Body of pancreas (tissue), 4 donors: ENCODE measurements around the gene PDE11A.

Experiments
- POLR2A ChIP-seq, 3 donors: fragments of 450-650 bp; IDR thresholded peaks; one replicate each; pipeline ENCODE4 v1.6.1; 2016; ENCODE audit warnings: antibody characterized with exemption in 3 of 3, mild to moderate bottlenecking in 2 of 3
- TF ChIP-seq, protein P1 (sequence below), 7 experiments: fragments of 450-650 bp in 4 of 7; fragments of 200-600 bp in 3 of 7; sonication (generic) in 3 of 7; IDR thresholded peaks; one replicate each; pipeline ENCODE4 v1.5.1; 2016 to 2019; ENCODE audit warnings: antibody characterized with exemption in 7 of 7

DNA sequence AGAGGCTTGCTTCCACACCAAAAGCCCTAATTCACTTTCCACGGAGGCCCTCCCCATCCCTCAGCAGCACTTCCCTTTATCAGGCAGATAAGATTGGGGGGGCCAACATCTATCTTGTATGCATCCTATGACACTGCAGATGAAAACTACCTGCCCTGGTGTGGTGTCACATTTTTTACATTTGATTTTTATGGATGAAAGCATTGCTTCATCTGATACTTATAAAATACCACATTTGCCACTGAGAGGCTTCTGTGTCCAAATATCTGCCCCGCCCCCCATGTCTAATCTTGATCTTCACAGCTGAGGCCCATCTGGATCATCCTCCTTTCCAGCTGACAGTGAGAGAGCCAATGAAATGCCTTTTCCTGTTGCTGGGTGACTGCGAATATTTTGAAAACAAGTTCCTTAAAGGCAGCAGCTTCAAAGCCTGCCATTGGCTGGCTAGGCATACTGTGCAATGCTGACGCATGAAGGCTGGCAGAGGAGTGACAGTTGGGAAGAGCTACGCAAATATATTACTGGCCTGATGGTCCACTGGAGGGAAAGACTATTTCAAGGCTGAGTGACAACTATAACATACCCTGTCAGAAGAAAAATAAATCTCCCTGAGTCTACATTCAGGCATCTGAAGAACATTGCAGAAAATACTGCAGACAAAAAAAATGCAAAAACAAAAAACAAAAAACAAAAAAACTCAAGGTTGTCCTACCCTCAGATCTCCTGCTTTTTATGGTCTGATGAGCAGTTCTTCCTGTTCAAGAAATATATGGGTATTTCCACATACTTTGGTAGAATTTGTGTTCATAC lies 318.7 kb downstream of the PDE11A start:
- TF ChIP-seq, protein P1, sequence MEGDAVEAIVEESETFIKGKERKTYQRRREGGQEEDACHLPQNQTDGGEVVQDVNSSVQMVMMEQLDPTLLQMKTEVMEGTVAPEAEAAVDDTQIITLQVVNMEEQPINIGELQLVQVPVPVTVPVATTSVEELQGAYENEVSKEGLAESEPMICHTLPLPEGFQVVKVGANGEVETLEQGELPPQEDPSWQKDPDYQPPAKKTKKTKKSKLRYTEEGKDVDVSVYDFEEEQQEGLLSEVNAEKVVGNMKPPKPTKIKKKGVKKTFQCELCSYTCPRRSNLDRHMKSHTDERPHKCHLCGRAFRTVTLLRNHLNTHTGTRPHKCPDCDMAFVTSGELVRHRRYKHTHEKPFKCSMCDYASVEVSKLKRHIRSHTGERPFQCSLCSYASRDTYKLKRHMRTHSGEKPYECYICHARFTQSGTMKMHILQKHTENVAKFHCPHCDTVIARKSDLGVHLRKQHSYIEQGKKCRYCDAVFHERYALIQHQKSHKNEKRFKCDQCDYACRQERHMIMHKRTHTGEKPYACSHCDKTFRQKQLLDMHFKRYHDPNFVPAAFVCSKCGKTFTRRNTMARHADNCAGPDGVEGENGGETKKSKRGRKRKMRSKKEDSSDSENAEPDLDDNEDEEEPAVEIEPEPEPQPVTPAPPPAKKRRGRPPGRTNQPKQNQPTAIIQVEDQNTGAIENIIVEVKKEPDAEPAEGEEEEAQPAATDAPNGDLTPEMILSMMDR (IDR thresholded peaks at IDR 0.05), result no peak
- TF ChIP-seq POLR2A (IDR thresholded peaks at IDR 0.05), result peak in 1 of 3 donors; percentile 9
